AG04449 (cell line): ENCODE results near the gene SELPLG.
"Not testable (repeated sequence)": the region's sequence is repeated elsewhere in the genome, so short reads cannot be mapped to it uniquely, and the experiment has no call there.

Source experiments
- CTCF ChIA-PET: fragments of 350-600 bp; formaldehyde crosslinking; extraction: SDS; loops from one replicate; lab custom pipeline; 2021; ENCODE audit warnings: antibody characterized with exemption; lab: Yijun Ruan, JAX
- POLR2A ChIA-PET: fragments of 400-600, 350-600 bp; formaldehyde crosslinking; extraction: SDS; loops from one replicate; lab custom pipeline; 2020; ENCODE audit warnings: antibody characterized with exemption, inconsistent platforms; lab: Yijun Ruan, JAX
- DNase-seq: peaks from one replicate; pipeline ENCODE4 v3.0.0-alpha.2; 2010; ENCODE audit warnings: low read depth, low spot score
- H3K4me3 ChIP-seq: 2 replicates; pipeline ENCODE4 v1.5.1; 2011; ENCODE audit warnings: low read depth, mild to moderate bottlenecking, control low read depth, low read length
- TF ChIP-seq, protein P1 (sequence below): IDR thresholded peaks from one replicate; pipeline ENCODE4 v1.5.1; 2011; ENCODE audit warnings: mild to moderate bottlenecking, moderate library complexity, low read length, control low read depth, inconsistent platforms; ENCODE audit not compliant: insufficient read depth; ENCODE audit errors: missing control alignments

SELPLG gene

DNA sequence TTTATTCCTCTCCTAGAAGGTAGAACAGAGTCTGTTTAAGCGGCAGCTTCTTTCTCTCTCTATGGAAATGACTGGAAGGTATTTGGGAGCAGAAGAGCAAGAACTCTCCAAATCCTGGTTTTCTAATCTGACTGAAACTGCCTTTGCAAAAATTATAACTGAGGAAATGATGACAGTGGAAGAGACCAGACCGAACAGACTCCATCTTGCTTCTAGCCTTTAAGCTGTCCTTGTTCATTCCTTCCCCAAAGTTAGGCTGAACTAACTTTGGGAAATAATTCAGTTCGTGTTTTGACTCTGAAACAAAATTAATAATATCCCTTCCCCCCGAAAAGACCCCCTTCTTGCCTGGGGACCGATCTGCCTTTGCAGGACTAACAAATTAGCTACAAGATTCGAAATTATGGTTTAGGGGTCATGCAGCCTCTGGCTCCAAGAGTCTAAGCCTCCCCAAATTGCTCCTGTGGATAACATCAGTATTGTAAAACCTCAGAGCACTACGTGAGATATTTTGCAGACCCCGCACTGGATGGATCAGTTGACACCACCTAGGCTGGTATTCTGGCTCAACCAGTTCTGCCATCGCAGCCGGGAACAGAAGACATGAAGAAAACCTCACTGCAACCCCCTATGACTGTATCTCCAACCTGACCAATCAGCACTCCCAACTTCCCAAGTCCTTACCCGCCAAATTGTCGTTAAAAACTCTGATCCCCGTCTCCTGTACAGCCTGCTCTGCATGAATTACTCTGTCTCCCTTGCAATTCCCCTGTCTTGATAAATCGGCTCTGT lies 14.1 kb downstream of the SELPLG start:
- POLR2A ChIA-PET = interaction anchor here (1.1 kb wide), 1 partner anchor 10 kb away, joined by 4 read pairs; no protein-coding TSS in a partner anchor

GRCh38 chr12:108618953-108619274 lies 14.8 kb downstream of the SELPLG start:
- POLR2A ChIA-PET = interaction anchor here (0.8 kb wide), 1 partner anchor 56 kb away, joined by 4 read pairs; the partner anchor contains the start of gene ISCU
- CTCF ChIA-PET = interaction anchor here (0.9 to 17.4 kb wide), 33 partner anchors 10 to 480 kb away, joined by 3 to 1115 read pairs (median 9); partner anchors contain the start of genes ALKBH2, ISCU, SART3 and SELPLG
- not testable (repeated sequence) for DNase-seq, H3K4me3 ChIP-seq

More for the DNA sequence above, 14.1 kb downstream of the SELPLG start:
- CTCF ChIA-PET = interaction anchor here (1.2 to 17.4 kb wide), 18 partner anchors 10 to 473 kb away, joined by 3 to 1115 read pairs (median 16); partner anchors contain the start of genes ALKBH2, ISCU, SART3 and TMEM119
- TF ChIP-seq, protein P1, sequence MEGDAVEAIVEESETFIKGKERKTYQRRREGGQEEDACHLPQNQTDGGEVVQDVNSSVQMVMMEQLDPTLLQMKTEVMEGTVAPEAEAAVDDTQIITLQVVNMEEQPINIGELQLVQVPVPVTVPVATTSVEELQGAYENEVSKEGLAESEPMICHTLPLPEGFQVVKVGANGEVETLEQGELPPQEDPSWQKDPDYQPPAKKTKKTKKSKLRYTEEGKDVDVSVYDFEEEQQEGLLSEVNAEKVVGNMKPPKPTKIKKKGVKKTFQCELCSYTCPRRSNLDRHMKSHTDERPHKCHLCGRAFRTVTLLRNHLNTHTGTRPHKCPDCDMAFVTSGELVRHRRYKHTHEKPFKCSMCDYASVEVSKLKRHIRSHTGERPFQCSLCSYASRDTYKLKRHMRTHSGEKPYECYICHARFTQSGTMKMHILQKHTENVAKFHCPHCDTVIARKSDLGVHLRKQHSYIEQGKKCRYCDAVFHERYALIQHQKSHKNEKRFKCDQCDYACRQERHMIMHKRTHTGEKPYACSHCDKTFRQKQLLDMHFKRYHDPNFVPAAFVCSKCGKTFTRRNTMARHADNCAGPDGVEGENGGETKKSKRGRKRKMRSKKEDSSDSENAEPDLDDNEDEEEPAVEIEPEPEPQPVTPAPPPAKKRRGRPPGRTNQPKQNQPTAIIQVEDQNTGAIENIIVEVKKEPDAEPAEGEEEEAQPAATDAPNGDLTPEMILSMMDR = no peak
- H3K4me3 ChIP-seq = no peak overlapping the region
- DNase-seq = no peak

DNA sequence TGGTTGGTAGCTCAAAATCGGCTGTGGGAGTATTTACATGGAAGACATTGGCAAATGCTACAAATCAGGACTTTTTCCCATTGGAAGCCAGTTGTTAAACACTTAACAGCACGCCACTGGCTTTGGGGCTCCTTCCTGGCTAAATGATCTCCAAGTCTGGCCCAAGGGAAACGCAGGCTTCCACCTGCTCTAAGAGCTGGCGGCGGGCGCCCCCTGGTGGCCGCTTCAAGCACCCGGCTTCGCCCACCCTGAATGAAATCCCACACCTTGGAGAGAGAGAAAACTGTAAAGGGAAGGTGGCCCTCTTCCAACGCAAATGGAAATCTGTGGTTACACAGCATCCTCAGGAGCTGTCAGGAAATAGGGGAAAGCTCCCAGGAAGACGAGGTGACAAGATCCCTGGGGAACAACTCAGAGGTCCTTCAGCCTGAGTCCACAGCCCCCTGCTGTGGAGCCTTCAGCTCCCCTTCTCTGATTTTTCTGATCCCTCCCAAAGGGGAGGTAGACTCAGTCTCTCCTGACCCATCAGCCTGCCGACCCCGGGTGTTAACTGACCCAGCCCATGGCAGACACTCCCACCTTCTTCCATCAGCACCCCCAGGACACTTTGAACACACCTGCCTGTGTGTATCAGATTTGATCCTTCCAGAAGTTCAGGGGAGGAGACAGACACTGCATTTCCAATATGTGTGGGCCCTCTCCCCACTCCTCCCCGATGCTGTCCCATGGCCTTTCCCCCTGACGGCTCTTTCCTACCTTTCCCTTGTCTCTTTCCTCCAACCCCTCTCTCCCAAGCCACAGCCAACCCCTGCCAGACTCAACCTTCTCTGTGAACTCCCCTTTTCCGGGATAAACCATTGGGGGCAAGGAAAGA lies 15.4 kb downstream of the SELPLG start:
- ChIA-PET CTCF (interaction anchor here (0.7 to 17.4 kb wide), 56 partner anchors 11 to 481 kb away, joined by 3 to 1115 read pairs (median 7); partner anchors contain the start of genes ALKBH2, ISCU, SART3 and SELPLG), POLR2A (interaction anchor here (0.6 to 0.8 kb wide), 2 partner anchors 56 to 474 kb away, joined by 4 read pairs; partner anchors contain the start of gene ISCU)

GRCh38 chr12:108616941-108617858 lies 16.5 kb downstream of the SELPLG start:
- TF ChIP-seq, protein P1 = no peak
- no peak overlapping the region for H3K4me3 ChIP-seq
- DNase-seq = no peak
- ChIA-PET CTCF (interaction anchor here (0.8 to 17.4 kb wide), 50 partner anchors 10 to 482 kb away, joined by 3 to 1115 read pairs (median 7); partner anchors contain the start of genes ALKBH2, ISCU, SART3 and SELPLG), POLR2A (interaction anchor here (0.5 kb wide), 1 partner anchor 29 kb away, joined by 3 read pairs; no protein-coding TSS in a partner anchor)

More for the DNA sequence above, 15.4 kb downstream of the SELPLG start:
- no peak overlapping the region for H3K4me3 ChIP-seq
- DNase-seq = peak; percentile 17
- TF ChIP-seq, protein P1 = peak; percentile 91

DNA sequence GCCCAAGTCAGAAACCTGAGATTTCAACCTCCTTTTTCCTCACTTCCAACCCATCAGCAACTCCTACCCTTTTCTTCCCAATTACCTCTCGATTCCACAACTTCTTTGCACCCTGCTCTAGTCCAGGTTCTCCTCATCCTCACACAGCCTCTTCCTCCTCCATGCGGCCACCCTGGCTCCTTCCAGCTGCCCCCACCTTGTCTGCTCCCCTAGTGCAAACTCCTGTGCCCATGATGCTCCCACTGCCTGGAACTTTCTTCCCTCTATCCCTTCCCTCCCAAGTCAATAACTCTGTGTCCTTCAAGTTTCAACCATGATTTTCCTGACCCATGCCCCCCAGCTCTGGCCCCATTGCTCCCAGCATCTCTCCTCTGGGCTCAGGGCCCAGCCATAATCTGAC lies 17.3 kb downstream of the SELPLG start:
- POLR2A ChIA-PET = no interaction called here
- TF ChIP-seq, protein P1 = no peak

More for the DNA sequence above, 17.3 kb downstream of the SELPLG start:
- DNase-seq = no peak
- CTCF ChIA-PET = interaction anchor here (0.8 to 17.4 kb wide), 6 partner anchors 9 to 101 kb away, joined by 3 to 1115 read pairs (median 72); partner anchors contain the start of genes ISCU, SART3 and TMEM119
- H3K4me3 ChIP-seq = no peak overlapping the region
